Measurements from ENCODE around the gene SCYL1.

SCYL1 gene

DNA sequence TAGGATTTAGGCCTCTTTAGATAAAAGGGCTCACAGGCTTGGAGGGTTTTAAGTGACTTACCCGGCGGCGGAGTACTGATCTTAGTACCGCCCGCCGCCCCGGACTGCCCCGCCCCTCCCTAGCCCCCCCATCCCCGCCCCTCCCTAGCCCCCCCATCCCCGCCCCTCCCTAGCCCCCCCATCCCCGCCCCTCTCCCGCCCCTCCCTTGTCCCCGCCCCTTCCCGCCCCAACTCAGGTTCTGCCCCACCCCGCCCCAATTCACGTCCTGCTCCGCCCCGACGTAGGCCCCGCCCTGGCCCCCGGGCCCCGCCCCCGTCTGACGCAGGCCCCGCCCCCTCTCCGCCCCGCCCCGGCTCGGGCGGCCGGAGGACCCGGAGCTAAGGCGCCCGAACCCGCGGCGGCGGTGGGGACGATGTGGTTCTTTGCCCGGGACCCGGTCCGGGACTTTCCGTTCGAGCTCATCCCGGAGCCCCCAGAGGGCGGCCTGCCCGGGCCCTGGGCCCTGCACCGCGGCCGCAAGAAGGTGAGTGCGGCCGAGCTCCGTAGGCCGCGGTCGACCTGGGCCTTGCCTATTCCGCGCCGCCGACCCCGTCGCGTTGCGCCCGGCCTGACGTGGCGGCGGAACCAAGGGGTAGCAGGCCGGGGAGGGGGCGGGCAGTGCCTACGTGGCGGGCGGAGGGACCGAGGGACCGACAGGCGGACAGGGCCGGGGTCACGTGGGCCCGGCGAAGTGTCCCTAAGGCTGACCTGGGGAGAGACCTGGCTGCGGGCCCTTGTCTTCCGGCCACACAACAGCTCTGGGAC, at the start of gene SCYL1:
TSS of gene SCYL1 (plus strand) at position 343 of the 805 bp plus-strand sequence. CDS start at position 414, 71 bp downstream.
- FAIRE-seq: no peak

DNA sequence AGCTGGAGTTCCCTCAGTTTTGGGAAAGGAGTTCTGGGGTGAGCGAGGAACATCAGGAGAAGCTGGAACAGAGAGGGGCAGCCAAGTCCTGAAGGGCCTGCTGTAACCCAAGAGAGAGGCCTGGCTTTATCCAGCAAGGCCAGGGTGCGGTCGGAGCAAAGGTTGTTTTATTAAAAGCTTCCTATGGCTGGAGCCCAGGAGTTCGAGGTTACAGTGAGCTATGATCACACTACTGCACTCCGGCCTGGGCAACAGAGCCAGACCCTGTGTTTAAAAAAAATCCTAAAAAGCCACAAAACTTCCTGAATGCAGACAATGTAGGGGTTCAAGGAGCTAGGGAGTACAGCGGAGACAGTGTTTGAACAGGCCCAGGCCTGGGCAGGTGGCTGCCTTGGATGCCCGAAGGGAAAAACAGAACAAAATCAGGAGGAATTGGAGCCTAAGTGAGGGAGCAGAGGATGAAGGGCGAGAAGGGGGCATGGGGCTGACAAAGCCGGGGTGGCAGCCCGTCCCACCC, 48.2 kb upstream of the SCYL1 start:
- FAIRE-seq: no peak

GRCh38 chr11:65477149-65477965, 47.5 kb upstream of the SCYL1 start:
- FAIRE-seq: no peak

DNA sequence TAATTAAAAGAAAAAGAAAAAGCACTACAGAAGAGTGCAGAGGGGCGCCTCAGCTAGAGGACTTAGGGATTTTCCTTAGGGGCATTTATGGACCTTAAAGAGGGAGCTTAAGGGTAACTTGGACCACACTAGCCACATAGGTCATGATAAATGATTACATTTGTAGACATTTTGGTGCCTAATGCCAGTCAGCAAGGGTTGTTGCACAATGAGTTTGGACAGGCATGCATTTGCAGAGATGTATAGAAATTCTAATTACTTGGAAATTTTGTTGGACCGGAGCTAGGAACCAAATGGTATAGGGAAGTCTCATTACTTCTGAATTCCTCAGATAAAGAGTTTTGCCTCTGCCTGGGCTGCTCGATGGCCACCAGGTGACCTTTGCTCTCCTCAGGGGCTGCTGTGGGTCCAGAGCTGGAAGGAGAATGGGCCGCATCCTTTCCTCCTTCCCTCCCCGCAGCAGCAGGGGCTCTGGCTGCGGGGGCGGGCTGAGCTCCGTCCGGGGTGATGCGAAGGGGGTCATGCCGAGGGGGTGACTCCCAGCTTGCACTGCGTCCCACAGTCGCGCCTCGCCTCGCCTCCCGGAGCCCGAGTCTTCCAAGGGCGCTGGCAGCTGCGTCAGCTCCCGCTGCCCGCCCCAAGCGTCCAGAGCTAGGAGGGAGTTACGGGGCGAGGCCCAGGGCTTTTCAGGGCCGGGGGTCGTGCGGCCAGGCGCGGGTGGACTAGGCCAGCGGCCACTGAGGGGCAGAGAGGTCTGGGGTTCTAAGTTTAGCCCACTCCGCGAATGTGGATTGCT, 46.3 kb upstream of the SCYL1 start:
- no peak for FAIRE-seq

DNA sequence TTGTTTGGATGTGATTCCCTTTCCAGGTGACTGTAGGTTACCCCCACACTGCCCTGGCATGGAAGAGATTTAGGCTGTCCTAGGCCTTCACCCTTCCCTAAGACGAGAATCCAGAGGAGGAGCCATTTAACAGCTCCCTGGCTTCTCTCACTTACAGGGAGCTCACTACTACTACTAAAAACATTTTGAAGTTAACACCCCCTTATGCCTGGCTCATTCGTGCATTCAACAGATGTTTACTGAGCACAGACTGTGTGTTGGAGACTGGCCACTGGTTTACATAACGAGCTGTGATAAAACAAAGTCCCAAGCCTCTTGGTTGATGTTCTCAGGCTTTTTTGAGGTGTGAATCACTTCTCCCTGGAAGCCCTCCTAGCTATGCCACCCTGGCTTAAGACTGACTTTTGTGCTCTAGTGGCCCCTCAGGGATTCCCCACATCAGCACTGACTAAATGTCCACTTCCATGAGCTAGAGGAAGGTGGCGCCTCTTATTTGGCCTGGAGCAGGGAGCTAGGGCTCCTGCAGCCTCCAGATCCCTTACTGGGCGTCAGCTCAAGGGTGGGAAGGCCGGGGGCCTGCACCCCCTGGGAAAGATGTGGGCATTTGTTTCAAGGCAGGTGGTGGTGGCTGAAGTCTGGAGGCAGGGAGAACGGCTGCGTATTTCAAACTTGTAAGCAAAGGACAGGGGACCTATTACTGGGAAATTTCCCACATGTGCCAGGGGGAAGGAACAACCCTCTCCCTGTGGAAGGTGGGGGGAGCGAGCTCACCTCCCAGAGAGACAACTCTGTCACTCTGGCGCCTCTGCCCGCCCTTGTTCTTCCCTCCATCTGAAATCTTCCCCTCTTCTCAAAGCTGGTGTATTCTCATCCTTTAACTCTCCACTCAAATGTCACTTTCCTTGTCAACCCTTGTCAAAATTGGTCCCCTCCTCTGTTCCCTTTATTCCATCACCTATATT, 45.4 kb upstream of the SCYL1 start:
- FAIRE-seq: no peak

- no peak for FAIRE-seq
These were observed 42.5 kb upstream of the SCYL1 start for GRCh38 chr11:65482306-65482850.

DNA sequence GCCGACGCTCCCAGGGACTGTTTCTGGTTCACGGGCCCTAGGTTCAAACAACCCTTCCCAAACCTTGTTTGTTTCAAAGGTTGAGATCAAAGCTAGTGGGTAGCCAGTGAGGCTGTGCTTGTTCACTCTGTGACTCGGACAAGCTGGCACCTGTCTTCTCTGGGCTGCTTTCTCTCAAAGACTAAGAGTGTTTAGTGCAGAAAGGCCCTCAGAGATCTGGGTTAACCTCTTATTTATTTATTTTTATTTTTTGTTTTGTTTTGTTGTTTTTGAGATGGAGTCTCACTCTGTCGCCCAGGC, 39.0 kb upstream of the SCYL1 start:
- FAIRE-seq: no peak

DNA sequence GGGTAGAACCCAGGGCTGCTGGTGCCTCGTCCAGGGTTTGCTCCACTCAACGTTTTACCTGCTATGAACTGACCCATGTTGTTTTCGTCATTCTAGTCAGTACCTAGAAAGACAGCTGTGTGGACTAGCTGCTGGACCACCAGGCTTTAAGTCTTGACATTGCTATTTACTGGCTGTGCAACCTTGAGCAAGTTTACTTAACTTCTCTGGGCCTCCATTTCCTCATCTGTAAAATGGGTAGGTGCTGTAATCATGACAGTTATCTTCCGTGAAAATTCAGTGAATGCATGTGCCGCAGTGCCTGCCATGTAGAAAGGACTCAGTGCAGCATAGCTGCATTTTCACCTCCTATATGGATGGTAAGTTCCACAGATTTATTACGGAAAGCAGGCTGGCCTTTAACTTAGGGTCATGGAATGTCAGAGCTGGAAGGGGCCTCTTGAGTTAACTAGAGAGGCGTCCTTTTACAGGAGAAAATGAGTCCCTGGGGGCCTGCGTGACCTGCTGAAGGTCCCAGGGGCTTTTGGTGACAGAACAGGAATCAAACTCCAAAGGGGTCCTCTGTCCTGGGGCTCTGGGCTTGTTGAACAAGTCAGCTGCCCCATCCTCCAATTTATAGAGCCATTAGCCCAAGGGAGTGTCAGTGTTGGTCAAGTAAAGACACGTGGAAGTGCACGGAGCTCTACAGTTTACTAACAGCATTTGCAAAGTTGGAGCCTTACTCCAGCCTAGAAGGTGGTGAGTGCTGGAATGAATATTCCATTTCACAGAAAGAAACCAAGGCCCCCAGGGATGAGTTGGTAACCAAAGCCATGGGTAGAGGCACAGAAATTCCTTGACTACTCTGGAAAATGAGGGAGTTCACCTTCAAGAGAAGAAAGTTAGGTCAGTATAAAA, 38.1 kb upstream of the SCYL1 start:
- FAIRE-seq: no peak

GRCh38 chr11:65487467-65488272, 37.2 kb upstream of the SCYL1 start:
- FAIRE-seq: no peak

GRCh38 chr11:65488273-65489034, 36.4 kb upstream of the SCYL1 start:
- FAIRE-seq: no peak

- no peak for FAIRE-seq
These were observed 35.7 kb upstream of the SCYL1 start for GRCh38 chr11:65489035-65489705.

- no peak for FAIRE-seq
These were observed 35.1 kb upstream of the SCYL1 start for GRCh38 chr11:65489706-65490320.

DNA sequence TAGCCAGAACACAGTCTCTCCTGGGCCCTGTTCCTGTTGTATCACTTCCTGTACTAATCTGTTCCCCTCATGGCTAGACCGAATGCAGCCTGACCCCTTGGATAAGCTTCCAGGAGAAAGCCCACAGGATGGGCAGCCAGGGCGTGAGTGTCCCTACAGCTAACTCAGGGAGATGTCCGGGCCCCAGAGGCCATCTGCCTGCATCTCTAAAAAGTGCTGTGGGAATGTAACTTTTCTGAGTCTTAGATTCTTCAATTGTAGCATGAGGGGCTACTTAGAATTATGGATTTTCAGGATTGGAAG, 33.8 kb upstream of the SCYL1 start:
- FAIRE-seq: no peak

DNA sequence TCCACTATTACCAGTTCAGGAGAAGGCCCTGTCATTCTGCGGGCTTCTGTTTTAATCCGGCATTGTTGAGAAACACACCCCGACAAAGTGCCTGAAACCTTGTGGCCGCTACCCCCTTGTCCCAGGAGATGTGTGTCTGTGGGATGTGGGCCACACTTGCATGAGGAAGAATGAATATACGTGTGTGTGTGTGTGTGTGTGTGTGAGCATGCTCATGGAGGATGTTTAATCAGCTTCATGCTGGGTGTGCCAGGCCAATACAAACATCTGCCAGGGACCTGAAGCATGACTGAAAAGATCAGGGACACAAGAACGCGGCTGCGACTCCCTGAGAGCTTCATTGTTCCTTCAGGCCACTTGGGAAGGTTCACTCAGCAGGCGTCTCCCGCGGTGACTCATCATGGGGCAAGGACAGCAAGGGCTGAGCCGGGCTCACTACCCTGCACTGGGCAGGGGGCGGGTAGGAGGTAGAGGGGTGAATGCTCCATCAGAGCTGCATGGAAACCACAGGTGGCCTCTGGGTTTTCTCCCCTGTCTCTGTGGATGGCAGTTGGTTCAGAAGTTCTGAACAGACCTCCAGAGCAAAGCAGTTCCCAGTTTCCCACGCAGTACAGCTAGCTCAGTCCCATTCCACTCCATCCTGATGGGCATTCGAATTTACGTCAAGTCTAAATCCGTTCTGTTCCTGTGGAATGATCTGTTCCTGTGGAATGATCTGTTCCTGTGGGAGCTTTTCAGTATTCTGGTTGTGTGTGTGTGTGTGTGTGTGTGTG, 33.1 kb upstream of the SCYL1 start:
- FAIRE-seq: no peak

- FAIRE-seq: no peak
These were observed 32.6 kb upstream of the SCYL1 start for GRCh38 chr11:65492387-65492636.

DNA sequence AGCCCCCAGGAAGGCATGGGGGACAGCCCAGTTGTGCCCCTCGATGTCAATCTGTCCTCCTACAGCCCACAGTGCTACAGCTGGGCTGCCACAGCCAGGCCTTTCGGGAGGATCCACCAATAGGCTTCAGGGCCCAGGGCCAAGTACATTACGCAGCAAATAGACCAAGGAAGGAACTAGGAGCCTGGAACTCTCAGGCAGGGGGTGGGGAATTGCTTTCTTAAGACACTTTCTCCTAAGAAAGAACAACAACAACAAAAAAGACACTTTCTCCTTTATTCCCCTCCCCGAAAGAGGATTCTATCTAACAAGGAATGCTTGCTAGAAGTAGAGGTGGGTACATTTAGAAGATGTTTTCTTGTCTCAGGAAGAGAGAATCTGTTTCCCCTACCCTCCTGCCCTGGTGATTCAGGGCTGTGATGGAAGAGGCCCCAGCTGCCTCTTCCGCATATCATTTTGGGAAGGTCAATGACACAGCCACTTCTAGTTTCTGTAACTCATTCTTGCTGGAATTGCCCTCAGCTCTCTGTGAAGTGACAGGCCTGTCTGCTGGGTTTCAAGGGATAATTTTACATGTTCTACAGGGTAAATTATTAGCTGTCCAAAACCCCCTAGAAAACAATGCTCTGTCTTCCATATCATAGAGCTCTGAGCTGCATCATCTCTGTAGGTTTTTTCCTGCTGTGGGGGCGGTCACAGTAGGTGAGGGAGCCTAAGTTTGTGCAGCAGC, 32.1 kb upstream of the SCYL1 start:
- FAIRE-seq: no peak
